A375 (cell line): ENCODE measurements around the gene FAM83F. TPM values are rescaled to one million over a fixed set of nuclear protein-coding genes. Genes with fewer than 3 reads are reported as not detected.

Source experiments
- total RNA-seq: library from RNA; depleted of rRNA; stranded (reverse); fragments of >200 nt; shearing (Covaris generic); gene quantifications from 2 replicates; pipeline ENCODE4 v1.2.3, GENCODE V29; 2014; rRNA removed

Gene FAM83F
- total RNA-seq, result under 0.01 TPM in 1 of 2 replicates, not detected in the other

DNA sequence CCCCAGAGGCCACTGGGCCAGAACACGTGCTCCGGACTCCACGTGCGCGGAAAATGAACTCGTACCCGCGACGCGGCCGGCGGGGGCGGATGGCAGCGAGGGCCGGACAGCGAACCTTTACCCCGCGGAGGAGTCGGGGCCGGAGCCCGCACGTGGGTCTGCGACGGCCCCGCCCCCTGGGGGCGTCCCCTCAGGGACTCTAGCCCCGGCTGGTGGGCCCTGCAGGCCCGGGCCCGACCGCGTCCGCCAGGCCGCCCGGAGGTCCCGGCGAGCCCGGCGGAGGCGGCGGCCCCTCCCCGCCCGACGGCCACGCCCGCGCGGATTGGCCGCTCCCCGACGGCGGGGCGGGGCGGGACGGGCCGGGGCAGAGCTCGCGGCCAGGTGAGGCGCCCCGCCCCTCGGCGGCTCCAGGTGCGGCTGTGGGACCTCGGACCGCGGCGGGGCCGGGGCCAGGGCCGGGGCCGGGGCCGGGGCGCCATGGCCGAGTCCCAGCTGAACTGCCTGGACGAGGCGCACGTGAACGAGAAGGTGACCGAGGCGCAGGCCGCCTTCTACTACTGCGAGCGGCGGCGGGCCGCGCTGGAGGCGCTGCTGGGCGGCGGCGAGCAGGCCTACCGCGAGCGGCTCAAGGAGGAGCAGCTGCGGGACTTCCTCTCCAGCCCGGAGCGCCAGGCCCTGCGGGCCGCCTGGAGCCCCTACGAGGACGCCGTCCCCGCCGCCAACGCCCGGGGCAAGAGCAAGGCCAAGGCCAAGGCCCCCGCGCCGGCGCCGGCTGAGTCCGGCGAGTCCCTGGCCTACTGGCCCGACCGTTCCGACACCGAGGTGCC is at the start of gene FAM83F:
TSS of gene FAM83F (plus strand) at position 389 of the 827 bp plus-strand sequence. CDS start at position 478, 89 bp downstream.

DNA sequence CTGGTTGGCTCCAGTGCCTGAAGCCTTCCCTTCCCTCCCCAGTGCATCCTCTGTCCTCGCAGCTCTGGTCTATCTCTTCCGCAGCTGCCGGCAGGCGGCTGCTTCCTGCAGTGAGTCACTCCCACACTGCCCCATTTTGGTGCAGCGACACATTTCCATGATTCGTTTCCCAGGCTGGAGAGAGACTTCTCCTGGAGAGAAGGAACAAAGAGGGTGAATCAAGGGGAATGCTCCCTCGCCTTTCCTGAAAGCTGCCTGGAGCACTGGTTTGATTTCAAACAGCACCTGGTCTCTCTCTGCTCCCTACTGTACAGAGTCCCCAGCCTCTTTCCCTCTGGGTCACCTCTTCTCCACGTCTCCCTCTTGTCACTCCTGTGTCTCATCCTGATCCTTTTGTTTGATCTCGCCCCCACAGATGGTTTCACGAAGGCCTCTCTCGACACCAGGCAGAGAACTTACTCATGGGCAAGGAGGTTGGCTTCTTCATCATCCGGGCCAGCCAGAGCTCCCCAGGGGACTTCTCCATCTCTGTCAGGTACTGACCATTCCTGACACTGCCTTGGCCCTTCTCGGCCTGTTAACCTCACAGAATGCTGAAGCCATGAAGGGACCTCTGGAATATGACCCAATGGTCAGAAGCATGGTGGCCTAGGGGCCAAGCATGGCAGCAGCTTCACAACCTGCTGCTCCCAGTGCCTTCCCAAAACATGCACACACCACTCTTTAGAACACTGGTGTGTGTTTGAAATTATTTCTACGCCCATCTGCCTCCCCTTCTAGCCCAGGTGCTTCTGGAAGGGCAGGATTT is 34.9 kb upstream of the FAM83F start, which contains the start of gene TMA7B:
TSS of gene TMA7B (plus strand) at position 758 of the 808 bp plus-strand sequence. CDS start 3,978 bp downstream, outside the sequence.

Other genes starting within 250 kb of the FAM83F start
- gene ENTHD1, start 101.2 kb upstream of the FAM83F start, total RNA-seq, result not detected in 2 replicates
- gene GRAP2, start 93.9 kb upstream of the FAM83F start, total RNA-seq, result 1.7 and 3.4 TPM in 2 replicates
- not detected in 2 replicates for gene TMA7B, start 34.6 kb upstream of the FAM83F start, total RNA-seq
- gene TNRC6B, start 183.0 kb downstream of the FAM83F start, total RNA-seq, result 13.4 and 20.2 TPM in 2 replicates